Activated naive CD4-positive, alpha-beta T cell treated with anti-CD3 and anti-CD28 coated beads, Interleukin-2, amount 50 U/mL, for 16 hours (primary cell): ENCODE data around the gene IL19.
A peak's percentile ranks its signal among the peaks of the same experiment; 100 is the strongest.

Source experiments
- DNase-seq: peaks from one replicate; pipeline ENCODE4 v3.0.0-alpha.2; 2020

The IL19 gene, protein sequence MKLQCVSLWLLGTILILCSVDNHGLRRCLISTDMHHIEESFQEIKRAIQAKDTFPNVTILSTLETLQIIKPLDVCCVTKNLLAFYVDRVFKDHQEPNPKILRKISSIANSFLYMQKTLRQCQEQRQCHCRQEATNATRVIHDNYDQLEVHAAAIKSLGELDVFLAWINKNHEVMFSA

DNA sequence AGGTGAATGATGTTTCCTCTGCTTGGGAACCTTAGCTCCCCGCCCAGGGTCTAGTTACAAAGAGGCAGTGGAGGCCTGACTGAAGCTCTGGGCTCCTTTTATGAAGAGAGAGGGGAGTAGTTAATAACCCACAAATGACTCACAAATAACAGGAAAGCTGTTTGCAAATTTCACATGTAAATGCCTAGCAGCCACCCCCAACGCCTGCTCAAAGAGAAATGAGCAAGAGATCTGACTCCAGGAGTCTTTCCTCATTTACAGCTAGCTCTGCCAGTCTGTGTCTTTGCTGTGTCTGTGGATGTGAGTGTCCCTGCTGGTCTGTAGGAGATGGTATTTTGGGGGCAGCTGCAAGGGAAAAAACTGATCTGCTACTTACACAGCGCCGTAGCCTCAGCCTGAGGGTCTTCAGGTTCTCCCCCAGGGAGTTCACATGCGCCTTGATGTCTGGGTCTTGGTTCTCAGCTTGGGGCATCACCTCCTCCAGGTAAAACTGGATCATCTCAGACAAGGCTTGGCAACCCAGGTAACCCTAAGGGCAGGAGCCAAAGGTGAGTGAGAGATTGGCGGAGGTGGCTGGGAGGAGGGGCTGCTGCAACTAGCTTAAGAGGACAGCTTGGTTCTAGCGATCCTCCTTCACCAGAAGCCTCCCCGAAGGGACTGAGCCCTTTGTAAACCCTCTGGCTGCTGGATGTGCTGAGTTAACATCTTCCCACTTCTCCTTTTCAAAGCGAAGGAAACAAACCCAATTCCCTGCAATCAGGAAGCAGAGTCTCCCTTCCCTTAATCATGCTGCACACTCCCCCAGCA, at the start of gene IL19:
TSS of gene IL19 (plus strand) at position 243 of the 807 bp plus-strand sequence. CDS start 65,890 bp downstream, outside the sequence.
- no peak for DNase-seq

DNA sequence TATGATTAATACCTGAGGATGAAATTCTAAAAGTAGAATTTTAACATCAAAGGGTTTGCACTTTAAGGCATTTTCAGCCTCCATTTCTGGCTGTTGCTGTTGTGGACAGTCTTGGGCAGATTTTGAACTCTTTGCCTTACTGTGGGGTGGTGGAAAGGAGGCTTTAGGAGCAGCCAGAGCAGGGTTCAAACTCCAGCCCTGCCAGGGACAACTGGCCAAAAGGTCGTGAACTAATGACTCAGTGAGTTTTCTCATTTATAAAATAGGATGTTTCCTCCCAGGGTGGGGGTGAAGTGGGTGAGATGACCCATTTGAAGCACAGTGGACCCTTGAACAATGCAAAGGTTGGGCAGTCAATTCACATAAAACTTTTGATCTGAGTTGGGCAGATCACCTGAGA, 49.1 kb upstream of the IL19 start:
- DNase-seq, result no peak

DNA sequence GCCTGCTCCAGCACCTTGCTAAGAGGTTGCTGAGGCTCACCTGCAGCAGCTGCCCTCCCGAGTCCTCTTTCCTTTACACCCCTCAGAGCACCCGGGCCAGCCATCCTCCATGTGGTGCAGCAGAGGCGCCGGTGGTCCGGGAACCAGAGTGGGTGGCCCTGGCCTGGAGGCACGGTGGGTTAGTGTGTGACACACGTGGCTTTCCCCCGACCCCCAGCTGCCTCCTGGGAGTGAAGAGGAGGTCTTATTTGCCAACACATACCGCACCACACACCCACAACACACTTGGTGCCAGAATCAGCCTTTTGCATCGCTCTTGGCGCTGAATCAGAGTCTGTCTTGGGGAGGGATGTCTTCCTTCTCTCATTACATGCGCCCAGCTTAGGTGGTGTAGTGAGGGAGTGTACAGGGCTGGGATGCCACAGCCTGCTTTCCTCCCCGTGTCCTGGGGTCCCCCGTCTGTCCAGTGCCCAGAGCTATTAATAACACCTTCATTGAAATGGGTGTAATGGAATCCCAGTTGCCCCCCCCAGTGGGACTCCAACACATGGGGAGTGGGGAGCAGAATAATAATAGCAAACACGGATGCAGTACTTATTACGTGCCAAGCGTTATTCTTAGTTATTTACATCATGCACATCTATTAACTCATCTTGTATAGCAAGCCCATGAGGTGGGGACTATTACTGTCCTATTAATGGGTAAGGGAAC, 47.7 kb upstream of the IL19 start:
- no peak for DNase-seq

DNA sequence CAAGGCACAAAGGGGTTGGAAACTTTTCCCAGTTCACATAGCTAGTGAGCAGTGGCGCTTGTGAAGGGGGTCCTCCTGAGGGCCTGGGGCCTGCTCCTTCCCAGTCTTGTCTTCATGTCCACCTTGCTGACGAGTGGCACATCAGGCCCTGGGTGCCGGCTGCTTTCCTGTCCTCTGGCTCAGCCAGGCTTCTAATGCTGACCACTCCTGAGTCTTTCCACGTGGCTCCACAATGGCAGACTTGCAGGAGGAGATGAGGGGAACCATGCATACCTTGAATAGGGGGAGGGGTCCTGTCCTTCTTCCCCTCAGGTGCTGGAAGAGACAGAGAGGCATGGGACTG, 47.1 kb upstream of the IL19 start:
- DNase-seq, result no peak

DNA sequence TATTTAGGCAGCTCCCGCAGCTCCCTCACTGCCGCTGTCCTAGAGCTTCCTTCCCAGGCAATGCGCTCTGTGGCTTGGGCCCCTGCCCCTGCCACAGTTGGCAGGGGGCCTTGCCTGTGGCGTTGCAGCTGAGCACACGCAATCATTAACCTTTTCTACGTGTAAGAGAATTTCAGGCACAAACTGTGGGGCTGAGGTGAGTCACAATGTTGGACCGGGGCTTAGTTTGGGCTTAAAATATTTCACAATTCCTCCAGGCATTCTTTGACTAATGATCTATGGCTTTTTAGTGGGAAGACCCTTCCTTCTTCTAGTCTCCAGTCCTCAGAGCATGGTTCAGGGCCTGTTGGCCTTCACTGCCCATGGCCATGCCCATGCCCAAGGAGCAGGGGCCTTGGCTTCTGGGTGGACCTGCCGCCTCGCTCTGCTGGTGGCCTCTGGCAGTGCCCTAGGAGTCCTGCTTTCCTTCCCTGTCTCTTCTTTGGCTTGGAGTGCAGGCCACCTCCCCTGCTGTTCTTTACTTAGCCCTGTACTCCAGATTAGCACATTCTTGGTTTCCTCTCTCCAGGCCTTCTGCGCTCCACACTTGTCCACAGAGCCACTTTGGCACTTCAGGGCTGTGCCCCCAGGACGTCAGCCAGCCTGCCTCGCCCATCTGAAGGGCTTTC, 46.6 kb upstream of the IL19 start:
- no peak for DNase-seq

DNA sequence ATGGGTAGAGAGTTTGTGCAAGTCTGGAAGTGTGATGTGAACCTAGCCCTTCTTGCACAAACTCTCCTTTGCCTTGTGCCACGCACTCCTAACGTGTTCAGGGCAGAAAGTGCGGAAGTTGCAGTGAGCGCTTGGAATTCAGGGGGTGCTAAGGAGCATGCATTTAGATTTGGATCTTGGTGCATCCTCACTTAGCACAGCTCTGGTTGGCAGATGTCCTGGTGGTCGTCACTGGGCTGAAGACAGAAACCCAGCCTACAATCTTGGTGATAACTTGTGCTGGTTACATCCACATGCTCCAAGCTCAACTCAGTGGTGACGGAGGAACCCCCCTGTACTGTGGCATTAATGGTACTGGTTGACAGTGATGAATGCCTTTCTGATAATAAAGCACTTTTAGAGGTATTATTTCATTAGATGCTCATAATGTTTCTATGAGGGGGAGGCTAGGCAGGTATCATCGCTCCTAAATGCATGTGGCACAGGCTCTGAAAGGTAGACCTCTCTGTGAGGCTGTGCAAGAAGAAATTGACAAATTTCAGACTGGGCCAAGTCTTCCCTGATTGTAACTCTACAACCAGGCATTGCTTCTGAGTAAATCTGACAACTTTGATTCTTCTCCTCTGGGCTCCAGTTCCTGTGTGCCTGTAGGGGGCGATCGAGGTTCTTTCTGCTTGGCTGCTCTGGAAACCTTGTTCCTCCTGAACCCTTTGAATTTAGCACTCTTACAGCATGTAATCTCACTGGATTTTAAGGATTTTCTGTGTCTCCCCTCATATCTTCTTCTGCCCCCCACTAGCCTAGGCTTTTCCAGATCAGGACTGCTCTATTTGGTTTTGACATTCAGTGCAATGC, 45.2 kb upstream of the IL19 start:
- DNase-seq, result peak; percentile 64

DNA sequence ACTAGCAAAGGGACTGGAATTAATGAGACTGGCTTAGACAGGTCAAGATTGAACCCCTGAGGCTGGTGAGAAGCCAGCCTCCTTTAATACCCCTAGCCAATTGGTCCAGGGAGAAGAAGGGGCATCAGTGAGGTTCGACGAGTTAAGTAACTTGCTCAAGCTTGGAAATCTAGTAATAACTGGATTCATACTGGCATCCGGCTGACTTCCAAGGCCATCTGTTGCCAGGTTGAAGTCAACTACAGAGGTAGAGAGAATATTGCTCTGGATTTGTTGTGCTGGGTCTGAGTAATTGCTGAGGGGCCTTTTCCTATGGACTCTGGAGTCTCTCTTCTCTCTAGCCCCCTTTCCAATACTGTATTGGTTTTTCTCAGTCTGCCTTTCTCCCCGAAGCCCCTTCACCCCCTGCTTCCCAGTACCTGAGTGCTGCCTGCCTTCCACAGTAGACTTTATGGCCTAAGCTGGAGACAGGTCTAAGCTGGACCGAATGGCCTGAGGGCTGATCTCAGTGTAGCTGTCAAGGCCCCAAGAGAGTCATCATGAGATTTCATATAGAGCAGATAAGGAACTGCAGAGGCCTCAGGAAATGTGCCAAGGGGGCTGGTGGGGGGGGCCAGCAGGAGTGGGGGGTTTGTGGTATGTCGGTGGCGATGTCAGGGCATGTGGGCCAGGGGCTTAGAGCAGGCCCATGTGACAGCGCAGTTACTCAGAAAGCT, 42.4 kb upstream of the IL19 start:
- no peak for DNase-seq

DNA sequence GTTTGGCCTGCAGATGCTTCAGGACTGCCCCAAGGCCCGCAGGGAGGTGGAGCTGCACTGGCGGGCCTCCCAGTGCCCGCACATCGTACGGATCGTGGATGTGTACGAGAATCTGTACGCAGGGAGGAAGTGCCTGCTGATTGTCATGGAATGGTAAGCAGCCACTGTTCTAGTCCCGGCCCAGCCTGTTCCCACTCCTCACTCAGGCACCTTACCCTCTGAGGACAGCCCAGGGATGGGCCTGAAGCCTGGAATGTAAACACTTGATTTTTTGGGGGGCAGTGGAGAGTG, 41.9 kb upstream of the IL19 start:
- no peak for DNase-seq

DNA sequence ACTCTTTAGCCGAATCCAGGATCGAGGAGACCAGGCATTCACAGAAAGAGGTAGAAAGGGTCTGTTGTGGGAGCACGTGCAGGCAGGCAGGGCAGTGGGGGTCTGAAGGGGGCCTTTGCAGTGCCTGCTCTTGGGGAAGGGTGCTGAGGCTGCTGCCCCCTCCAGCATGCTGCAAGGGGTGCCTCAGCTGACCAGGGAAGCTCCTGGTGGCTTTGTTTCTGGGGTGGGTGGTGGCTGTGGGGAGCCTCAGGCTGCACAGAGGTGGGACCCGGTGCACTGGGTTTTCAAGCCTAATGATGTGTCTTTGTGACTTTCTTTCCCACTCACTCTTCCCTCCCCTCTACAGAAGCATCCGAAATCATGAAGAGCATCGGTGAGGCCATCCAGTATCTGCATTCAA, 41.5 kb upstream of the IL19 start:
- DNase-seq, result no peak

DNA sequence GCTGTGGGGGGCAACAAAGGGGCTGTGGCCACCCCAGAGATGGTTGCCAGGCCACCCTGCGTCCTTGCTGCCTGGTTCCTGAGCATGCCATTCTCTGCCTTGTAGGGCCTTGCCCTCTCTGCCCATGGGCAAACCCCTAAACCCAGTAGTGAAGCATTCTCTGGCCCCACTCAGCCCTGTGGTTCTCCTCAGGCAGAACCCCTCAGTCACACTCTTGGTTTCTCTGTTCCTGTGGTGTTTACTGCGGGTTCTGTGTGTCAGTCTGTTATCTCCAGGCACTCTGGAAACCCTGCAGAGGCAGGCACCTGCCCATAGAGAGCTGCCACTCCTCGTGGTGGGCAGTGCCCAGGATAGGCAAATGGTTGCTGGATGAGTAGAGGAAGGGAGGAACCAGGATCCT, 41.1 kb upstream of the IL19 start:
- no peak for DNase-seq

DNA sequence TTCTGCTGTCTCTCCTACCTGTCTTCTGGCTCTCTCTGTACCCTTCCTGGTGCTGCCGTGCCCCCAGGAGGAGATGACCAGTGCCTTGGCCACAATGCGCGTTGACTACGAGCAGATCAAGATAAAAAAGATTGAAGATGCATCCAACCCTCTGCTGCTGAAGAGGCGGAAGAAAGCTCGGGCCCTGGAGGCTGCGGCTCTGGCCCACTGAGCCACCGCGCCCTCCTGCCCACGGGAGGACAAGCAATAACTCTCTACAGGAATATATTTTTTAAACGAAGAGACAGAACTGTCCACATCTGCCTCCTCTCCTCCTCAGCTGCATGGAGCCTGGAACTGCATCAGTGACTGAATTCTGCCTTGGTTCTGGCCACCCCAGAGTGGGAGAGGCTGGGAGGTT, 38.1 kb upstream of the IL19 start:
- no peak for DNase-seq

DNA sequence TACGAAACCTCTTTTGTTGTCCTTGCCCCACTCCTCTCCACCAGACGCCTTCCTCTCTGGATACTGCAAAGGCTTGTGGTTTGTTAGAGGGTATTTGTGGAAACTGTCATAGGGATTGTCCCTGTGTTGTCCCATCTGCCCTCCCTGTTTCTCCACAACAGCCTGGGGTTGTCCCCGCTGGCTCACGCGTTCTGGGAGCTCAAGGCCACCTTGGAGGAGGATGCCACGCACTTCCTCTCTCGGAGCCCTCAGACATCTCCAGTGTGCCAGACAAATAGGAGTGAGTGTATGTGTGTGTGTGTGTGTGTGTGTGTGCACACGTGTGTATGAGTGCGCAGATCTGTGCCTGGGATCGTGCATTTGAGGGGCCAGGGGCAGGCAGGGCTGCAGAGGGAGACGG, 37.6 kb upstream of the IL19 start:
- no peak for DNase-seq

DNA sequence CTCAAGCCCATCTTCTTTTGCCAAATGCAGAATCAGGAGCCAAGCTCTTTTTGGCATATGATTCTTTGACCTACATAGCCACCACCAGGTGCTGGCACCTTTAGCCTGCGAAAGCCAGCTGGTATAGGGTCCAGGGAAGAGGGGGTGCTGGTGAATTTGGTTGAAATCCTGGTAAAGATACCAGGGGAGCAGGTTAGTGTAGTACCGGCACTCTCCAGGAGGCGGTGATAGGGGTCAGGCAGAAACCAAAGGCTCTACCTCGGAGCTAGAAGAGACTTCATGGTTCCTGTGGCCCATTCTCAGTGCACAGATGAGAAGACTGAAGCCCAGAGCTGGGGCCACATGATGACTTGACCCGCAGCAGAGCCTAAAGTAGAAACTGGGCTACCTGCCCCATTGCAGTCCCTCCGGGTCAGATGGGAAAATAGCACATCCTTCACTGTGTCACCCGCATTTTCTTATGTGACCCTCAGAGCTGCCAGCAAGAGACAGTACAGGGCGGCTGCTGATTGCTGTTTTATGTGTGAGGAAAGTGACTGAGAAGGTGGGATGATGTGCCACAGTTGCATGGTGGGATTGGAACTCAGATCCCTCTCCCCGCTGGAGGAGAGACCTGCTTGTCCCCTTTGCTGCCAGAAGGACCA, 36.0 kb upstream of the IL19 start:
- peak; percentile 86 for DNase-seq

DNA sequence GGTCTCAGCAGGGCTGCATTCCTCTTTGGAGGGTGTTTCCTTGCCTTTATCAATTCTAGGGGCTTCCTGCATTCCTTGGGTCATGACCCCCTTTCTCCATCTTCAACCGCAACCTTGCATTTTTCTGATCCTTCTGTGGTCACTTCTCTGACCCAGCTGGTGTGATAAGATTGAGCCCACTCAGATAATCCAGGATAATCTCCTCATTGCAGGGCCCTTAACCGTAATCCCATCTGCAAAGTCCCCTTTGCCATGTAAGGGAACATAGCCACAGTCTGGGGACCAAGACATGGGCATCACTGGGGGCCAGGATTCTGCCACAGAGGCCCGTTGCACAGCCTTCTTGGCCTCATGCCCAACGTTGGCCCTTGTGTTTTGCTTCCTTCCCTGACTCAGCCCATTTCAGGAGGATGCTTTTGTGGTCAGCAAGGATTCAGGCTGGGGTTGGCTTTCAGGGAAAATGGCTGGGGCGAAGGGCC, 35.0 kb upstream of the IL19 start:
- DNase-seq, result no peak

DNA sequence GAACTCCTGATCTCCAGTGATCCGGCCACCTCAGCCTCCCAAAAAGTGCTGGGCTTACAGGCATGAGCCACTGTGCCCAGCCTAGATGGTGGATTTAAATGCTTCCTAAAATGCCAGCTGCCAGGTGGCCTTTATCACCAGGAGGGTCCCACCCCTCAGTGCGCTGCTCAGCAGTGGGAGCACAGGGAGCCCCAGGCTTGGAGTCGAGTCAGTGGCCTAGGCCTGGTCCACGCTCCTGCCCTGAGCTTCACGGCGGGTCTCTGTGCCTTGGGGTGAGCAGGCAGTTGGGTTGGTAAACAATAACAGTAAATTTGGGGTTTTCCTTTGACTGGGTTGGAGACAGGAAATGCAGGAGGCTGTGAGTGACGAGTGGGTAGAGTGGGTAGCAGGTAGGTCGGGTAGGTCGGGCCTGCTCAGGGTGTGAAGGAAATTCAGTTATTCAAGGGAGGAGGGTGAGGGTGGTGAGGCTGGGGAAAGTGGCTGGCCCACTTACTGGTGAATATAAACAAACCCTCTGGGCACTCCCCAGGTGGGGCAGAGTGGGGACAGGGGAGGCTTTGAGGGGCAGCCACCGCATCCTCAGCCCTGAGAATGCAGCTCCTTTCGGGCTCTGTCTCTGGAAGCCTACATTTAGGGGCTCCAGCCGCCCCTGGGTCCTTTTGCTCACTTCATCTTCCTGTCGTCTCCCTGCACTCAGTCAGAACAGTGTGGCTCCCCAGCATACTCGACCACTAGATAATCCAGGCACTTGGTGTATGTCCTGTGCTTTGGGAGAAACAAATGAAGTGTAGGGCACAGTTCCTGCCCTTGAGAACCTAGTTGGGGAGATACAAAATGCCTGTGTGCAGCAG, 33.5 kb upstream of the IL19 start:
- no peak for DNase-seq

DNA sequence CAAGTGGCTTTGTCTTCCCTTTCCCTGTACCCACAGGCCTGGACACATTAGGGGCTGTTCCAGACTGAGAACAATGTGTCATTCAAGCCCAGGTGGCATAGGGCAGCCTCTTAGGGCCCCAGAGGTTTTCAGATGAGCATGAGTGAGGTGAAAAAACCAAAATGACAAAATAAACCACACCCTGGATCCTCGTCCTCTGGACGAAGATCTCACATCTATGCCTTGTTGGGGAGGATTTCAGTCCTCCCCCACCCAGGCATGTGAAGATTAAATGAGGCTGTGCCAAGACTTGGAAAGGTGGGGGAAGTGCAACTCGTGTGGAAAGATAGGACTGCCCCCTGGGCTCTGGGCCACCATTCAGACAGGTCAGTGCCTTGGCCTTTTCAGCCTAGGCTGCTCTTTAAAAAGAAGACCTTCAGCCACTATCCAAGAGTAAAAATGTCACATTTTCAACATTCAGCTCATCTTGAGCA, 32.8 kb upstream of the IL19 start:
- DNase-seq, result no peak

DNA sequence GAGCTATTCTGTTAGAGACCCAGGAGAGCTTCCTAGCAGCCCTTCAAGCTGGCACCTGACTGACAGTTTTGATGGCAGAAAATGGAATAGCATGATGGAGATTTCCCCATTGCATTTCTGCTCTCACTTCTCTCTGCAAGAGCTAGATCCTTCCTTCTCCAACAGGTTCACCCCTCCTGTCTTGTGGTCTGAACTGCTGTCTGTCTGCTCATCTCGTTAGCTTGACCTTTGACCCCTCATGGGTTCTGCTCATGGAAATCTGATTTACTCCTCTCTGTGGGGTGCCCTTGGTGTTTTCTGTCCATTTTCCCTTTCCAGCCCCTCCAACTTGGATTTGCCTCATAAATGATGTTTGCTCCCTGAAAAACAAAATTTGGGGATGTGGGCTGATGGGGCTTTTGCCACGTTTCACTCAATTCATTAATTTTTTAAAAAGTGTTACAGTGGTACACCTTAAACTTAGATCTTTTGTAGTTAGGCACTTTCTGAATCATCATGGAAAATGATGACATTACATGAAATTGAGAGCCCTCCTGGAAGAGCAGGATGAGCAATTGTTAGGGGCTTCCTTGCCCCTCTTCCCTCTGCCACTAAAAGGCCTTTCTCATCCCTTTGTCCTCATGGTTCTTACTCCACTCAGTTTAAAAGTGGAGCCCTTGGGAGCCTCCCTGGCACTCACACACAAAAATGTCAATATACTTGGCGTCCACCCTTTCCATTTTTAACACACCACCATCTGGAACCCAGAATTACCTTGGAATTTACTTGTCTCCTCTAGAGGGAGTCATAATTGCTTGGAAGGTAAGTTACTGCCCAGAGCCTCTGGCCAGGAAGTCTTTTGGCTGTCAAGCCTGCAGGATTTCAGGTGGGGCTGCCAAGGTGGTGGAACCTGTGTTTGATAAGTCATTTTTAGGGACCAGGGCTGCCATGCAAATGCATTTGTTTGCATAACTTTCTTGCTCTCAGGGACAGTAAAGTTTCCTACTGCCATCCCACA, 31.9 kb upstream of the IL19 start:
- no peak for DNase-seq

DNA sequence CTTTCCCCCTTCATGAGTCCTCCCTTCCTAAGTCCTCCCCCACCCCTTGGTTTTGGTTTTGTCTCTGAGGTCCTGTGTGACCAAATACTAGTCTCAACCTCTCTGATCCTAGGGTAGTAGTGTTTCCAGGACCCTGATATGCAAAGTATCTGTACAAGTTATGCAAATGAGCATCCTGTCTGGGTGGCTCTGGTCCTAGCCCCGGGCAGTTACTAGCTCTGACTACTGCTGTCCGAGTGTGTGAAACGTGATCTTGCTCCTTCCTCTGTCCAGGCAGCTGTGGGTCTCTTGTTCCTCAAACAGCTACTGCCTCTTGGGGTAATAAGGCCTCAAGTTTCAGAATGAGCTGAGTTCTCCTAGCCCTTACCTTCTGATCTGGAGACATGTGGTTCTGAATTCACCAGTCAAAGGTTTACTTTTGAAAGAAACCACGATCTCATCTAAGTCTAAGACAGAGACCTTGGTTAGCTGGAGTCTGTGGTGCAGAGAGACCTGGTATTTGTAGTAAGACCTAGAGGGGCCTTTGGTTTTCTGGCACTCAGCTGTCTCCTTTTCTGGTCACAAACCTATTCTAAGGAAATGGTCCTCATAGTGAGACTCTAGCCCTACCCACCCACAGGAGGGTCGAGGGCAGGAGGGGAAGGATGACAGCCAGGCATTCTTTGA, 31.0 kb upstream of the IL19 start:
- DNase-seq, result no peak
